Left cardiac atrium (tissue), 4 donors: Measurements from ENCODE around the gene HHLA2. TPM values are rescaled to one million over a fixed set of nuclear protein-coding genes. Genes with fewer than 3 reads are reported as not detected.
"Not testable (repeated sequence)": the region's sequence is repeated elsewhere in the genome, so short reads cannot be mapped to it uniquely, and the experiment has no call there.

Source experiments
- ATAC-seq, 2 donors: fragments of 200-7000 bp; cut with Tn5 transposase; one replicate each; pipeline ENCODE4 v1.9.1; 2020; ENCODE audit warnings: mild to moderate bottlenecking in 2 of 2, moderate library complexity in 2 of 2
- DNase-seq: peaks from one replicate; pipeline ENCODE4 v3.0.0-alpha.2; 2020
- intact Hi-C, 2 donors: fragments of 100-400 bp; cut with DNase I; formaldehyde crosslinking; loops; one replicate each; pipeline versions ENCODE4 v1.14.1 to v1.15.1; 2022 to 2023
- total RNA-seq, 2 donors: library from RNA; stranded (reverse); fragmentation: NEBNext Ultra II Directional; extraction: Animal tissue kit (Norgen Biotek cat#: 25700); gene quantifications; one replicate each; pipeline ENCODE4 v1.2.1, GENCODE V29; 2021
- donor health status: DM: no; HTN: yes; CAD: no.
- donor health status: DM: no; HTN: yes; CAD: no; lungs with severe emphysema.
- donor health status: DM: yes; HTN: yes; CAD: no.
- donor health status: Dilated cardiomyopathy.

Gene HHLA2
- total RNA-seq, 2 donors from 2014 or later, result not detected

- intact Hi-C loops, result no loop called here
- ATAC-seq (no peak), DNase-seq (no peak)
These were observed 35.4 kb downstream of the HHLA2 start for GRCh38 chr3:108331792-108332191.

- no peak for DNase-seq
- no peak for ATAC-seq
- intact Hi-C loops, result no loop called here
These were observed 37.6 kb downstream of the HHLA2 start for GRCh38 chr3:108333961-108334360.

- intact Hi-C loops, result no loop called here
- ATAC-seq (no peak), DNase-seq (no peak)
These were observed 38.4 kb downstream of the HHLA2 start for GRCh38 chr3:108334701-108335100.

GRCh38 chr3:108338901-108339545, 42.7 kb downstream of the HHLA2 start:
- intact Hi-C loops, result no loop called here
- DNase-seq (no peak), ATAC-seq (no peak)

GRCh38 chr3:108341911-108342310, 45.6 kb downstream of the HHLA2 start:
- DNase-seq (no peak), ATAC-seq (no peak)
- intact Hi-C loops, result no loop called here

- intact Hi-C loops, result no loop called here
- DNase-seq (no peak), ATAC-seq (peak in 1 of 2 donors; percentile 62)
These were observed 46.6 kb downstream of the HHLA2 start for GRCh38 chr3:108342837-108343486.

- DNase-seq, result no peak
- intact Hi-C loops, result no loop called here
- ATAC-seq, result no peak
These were observed 47.1 kb downstream of the HHLA2 start for GRCh38 chr3:108343491-108343890.

GRCh38 chr3:108345492-108346205, 49.3 kb downstream of the HHLA2 start:
- no peak for ATAC-seq
- intact Hi-C loops, result no loop called here
- no peak for DNase-seq

GRCh38 chr3:108346301-108347227, 50.2 kb downstream of the HHLA2 start:
- intact Hi-C loops, result no loop called here
- no peak for ATAC-seq

GRCh38 chr3:108352176-108352575, 55.8 kb downstream of the HHLA2 start:
- ATAC-seq (no peak), DNase-seq (no peak)
- intact Hi-C loops, result no loop called here

More at GRCh38 chr3:108346301-108347227, 50.2 kb downstream of the HHLA2 start:
- DNase-seq, result no peak

- intact Hi-C loops, result no loop called here
- ATAC-seq, result no peak
- no peak for DNase-seq
These were observed 58.2 kb downstream of the HHLA2 start for GRCh38 chr3:108354562-108354961.

GRCh38 chr3:108357042-108357441, 60.7 kb downstream of the HHLA2 start:
- DNase-seq, result no peak
- no peak for ATAC-seq
- intact Hi-C loops, result no loop called here

GRCh38 chr3:108359011-108359410, 62.7 kb downstream of the HHLA2 start:
- ATAC-seq (no peak), DNase-seq (no peak)
- intact Hi-C loops, result no loop called here

- DNase-seq (no peak), ATAC-seq (no peak)
- intact Hi-C loops, result no loop called here
These were observed 79.7 kb downstream of the HHLA2 start for GRCh38 chr3:108376026-108376425.

- ATAC-seq (no peak), DNase-seq (no peak)
- intact Hi-C loops, result no loop called here
These were observed 81.0 kb downstream of the HHLA2 start for GRCh38 chr3:108377384-108377783.

- intact Hi-C loops, result no loop called here
- ATAC-seq (no peak), DNase-seq (no peak)
These were observed 82.0 kb downstream of the HHLA2 start for GRCh38 chr3:108378153-108378951.

- ATAC-seq, DNase-seq, intact Hi-C loops: not testable (repeated sequence)
These were observed 82.6 kb downstream of the HHLA2 start for GRCh38 chr3:108378952-108379342.

- intact Hi-C loops, result no loop called here
- ATAC-seq (no peak), DNase-seq (no peak)
These were observed 83.9 kb downstream of the HHLA2 start for GRCh38 chr3:108380128-108380795.
